Tibial nerve (tissue), 4 donors: ENCODE data around the gene SEC24D. TPM values are rescaled to one million over a fixed set of nuclear protein-coding genes. Genes with fewer than 3 reads are reported as not detected.

Source experiments
- DNase-seq, 2 donors: peaks; one replicate each; pipeline ENCODE4 v3.0.0-alpha.2; 2019; ENCODE audit warnings: low spot score in 2 of 2
- H3K27ac ChIP-seq, 4 donors: fragments of 200-600 bp; sonication (generic) in 3 of 4; one replicate each; pipeline ENCODE4 v1.5.1; 2017 to 2019; ENCODE audit warnings: mild to moderate bottlenecking in 1 of 4
- H3K27me3 ChIP-seq, 2 donors: fragments of 200-600 bp; sonication (generic) in 1 of 2; one replicate each; pipeline versions ENCODE4 v1.5.1 to v1.6.0; 2017 to 2019
- H3K36me3 ChIP-seq, 3 donors: fragments of 200-600 bp; sonication (generic); one replicate each; pipeline ENCODE4 v1.5.1; 2018 to 2019
- H3K4me1 ChIP-seq, 4 donors: fragments of 200-600 bp; sonication (generic) in 3 of 4; one replicate each; pipeline ENCODE4 v1.5.1; 2017 to 2019
- H3K4me3 ChIP-seq, 4 donors: fragments of 200-600 bp; sonication (generic) in 3 of 4; one replicate each; pipeline ENCODE4 v1.5.1; 2017 to 2019; ENCODE audit warnings: mild to moderate bottlenecking in 1 of 4, moderate library complexity in 1 of 4
- H3K9me3 ChIP-seq, 4 donors: fragments of 200-600 bp; sonication (generic) in 3 of 4; one replicate each; pipeline ENCODE4 v1.5.1; 2017 to 2019
- CTCF ChIP-seq, 5 experiments: fragments of 200-600 bp in 3 of 5; fragments of 450-650 bp in 2 of 5; sonication (generic) in 3 of 5; IDR thresholded peaks; one replicate each; pipeline ENCODE4 v1.5.1; 2016 to 2019; ENCODE audit warnings: antibody characterized with exemption in 5 of 5, mild to moderate bottlenecking in 3 of 5, moderate library complexity in 2 of 5
- EP300 ChIP-seq, 2 donors: sonication (generic); formaldehyde crosslinking; IDR thresholded peaks; one replicate each; pipeline ENCODE4 v1.6.1; 2017; ENCODE audit warnings: antibody characterized with exemption in 2 of 2, mild to moderate bottlenecking in 1 of 2
- POLR2A ChIP-seq, 2 donors: fragments of 450-650 bp; IDR thresholded peaks; one replicate each; pipeline ENCODE4 v1.6.1; 2017; ENCODE audit warnings: antibody characterized with exemption in 2 of 2, mild to moderate bottlenecking in 2 of 2, moderate library complexity in 2 of 2
- WGBS, 2 donors: methylation state at CpG; one replicate each; pipeline ENCODE4 v1.1.5; 2018; 5-methylcytosine and 5-hydroxymethylcytosine counted together
- total RNA-seq, 4 donors: library from RNA; depleted of rRNA; stranded (reverse); fragments of >200 nt; gene quantifications; one replicate each; pipeline ENCODE4 v1.1.0, GENCODE V29; 2016

The SEC24D gene
- total RNA-seq, 4 donors from 2014 or later: 24.0 to 54.6 (median 34.0) TPM

- peak overlapping the region in 1 of 4 donors; percentile 23 for H3K4me3 ChIP-seq
Observed at GRCh38 chr4:118772767-118773428, 63.0 kb downstream of the SEC24D start.

GRCh38 chr4:118772081-118772766 is 63.7 kb downstream of the SEC24D start:
- DNase-seq: no peak
- peak; percentile 19 to 76 (median 57) for TF ChIP-seq CTCF (IDR thresholded peaks at IDR 0.05)
- TF ChIP-seq EP300 (IDR thresholded peaks at IDR 0.05): no peak
- Histone ChIP-seq H3K9me3 (no peaks in the 10 kb centered on the region), H3K27ac (peak overlapping the region in 3 of 4 donors; percentile 24 to 79 (median 72)), H3K36me3 (peaks cover 0 to 1% (median 0%) of the 10 kb centered on the region in 3 donors), H3K4me3 (peak overlapping the region in 2 of 4 donors; percentile 23 to 24), H3K27me3 (no peaks in the 10 kb centered on the region), H3K4me1 (peaks cover 0 to 70% (median 10%) of the 10 kb centered on the region in 4 donors)
- WGBS, 2 donors: 24 to 27% methylated on average over 7 of the region's 7 CpGs

More at GRCh38 chr4:118772767-118773428, 63.0 kb downstream of the SEC24D start:
- Histone ChIP-seq H3K4me1 (peaks cover 0 to 70% (median 10%) of the 10 kb centered on the region in 4 donors), H3K9me3 (no peaks in the 10 kb centered on the region), H3K27ac (peak overlapping the region in 3 of 4 donors; percentile 24 to 79 (median 72)), H3K36me3 (no peaks in the 10 kb centered on the region), H3K27me3 (no peaks in the 10 kb centered on the region)
- DNase-seq: no peak
- WGBS, 2 donors: 26 to 28% methylated on average over 3 of the region's 3 CpGs
- TF ChIP-seq CTCF (IDR thresholded peaks at IDR 0.05) (no peak), POLR2A (IDR thresholded peaks at IDR 0.05) (no peak), EP300 (IDR thresholded peaks at IDR 0.05) (no peak)

- DNase-seq: no peak
- H3K4me3 ChIP-seq: no peak overlapping the region
- H3K4me1 ChIP-seq: peaks cover 5 to 68% (median 10%) of the 10 kb centered on the region in 4 donors
- peaks cover 0 to 9% (median 0%) of the 10 kb centered on the region in 3 donors for H3K36me3 ChIP-seq
- 66% methylated on average over 2 of the region's 2 CpGs for WGBS, 2 donors
- TF ChIP-seq EP300 (IDR thresholded peaks at IDR 0.05) (no peak), POLR2A (IDR thresholded peaks at IDR 0.05) (no peak), CTCF (IDR thresholded peaks at IDR 0.05) (no peak)
- H3K27ac ChIP-seq: peak overlapping the region in 2 of 4 donors; percentile 75 to 79
- H3K9me3 ChIP-seq: no peaks in the 10 kb centered on the region
- no peaks in the 10 kb centered on the region for H3K27me3 ChIP-seq
Observed at GRCh38 chr4:118770741-118771187, 65.2 kb downstream of the SEC24D start.

- peak overlapping the region in 1 of 4 donors; percentile 6 for H3K4me3 ChIP-seq
- 35 to 42% methylated on average over 4 of the region's 4 CpGs for WGBS, 2 donors
Observed at GRCh38 chr4:118769161-118769560, 66.8 kb downstream of the SEC24D start.

More at GRCh38 chr4:118769161-118769560, 66.8 kb downstream of the SEC24D start:
- Histone ChIP-seq H3K27ac (peak overlapping the region; percentile 1 to 79 (median 46)), H3K4me1 (peaks cover 5 to 77% (median 13%) of the 10 kb centered on the region in 4 donors), H3K36me3 (peaks cover 0 to 11% (median 0%) of the 10 kb centered on the region in 3 donors), H3K27me3 (no peaks in the 10 kb centered on the region), H3K9me3 (no peaks in the 10 kb centered on the region)
- DNase-seq: no peak
- no peak for TF ChIP-seq POLR2A (IDR thresholded peaks at IDR 0.05)
- TF ChIP-seq CTCF (IDR thresholded peaks at IDR 0.05): no peak
- no peak for TF ChIP-seq EP300 (IDR thresholded peaks at IDR 0.05)
